Thymus (tissue), 11 donors: ENCODE results near the gene CCDC134. TPM values are rescaled to one million over a fixed set of nuclear protein-coding genes. Genes with fewer than 3 reads are reported as not detected.
A peak's percentile ranks its signal among the peaks of the same experiment; 100 is the strongest.

Source experiments
- DNase-seq, 9 donors: peaks; one replicate each; pipeline ENCODE4 v3.0.0-alpha.2; 2013; ENCODE audit warnings: low spot score in 9 of 9, low read depth in 6 of 9, missing footprints in 1 of 9
- H3K27ac ChIP-seq, 2 donors: one replicate each; pipeline ENCODE4 v1.5.1; 2013; ENCODE audit warnings: control low read depth in 1 of 2, low read depth in 1 of 2, low read length in 1 of 2, mild to moderate bottlenecking in 1 of 2, moderate library complexity in 1 of 2
- H3K27me3 ChIP-seq, 2 donors: one replicate each; pipeline ENCODE4 v1.5.1; 2013; ENCODE audit warnings: low read length in 1 of 2; ENCODE audit not compliant: control insufficient read depth in 2 of 2, insufficient read depth in 1 of 2
- H3K36me3 ChIP-seq, 2 donors: one replicate each; pipeline ENCODE4 v1.5.1; 2013; ENCODE audit warnings: low read length in 1 of 2, mild to moderate bottlenecking in 1 of 2, moderate library complexity in 1 of 2; ENCODE audit not compliant: control insufficient read depth in 2 of 2, insufficient read depth in 2 of 2
- H3K4me1 ChIP-seq, 2 donors: one replicate each; pipeline ENCODE4 v1.5.1; 2013; ENCODE audit warnings: low read length in 2 of 2; ENCODE audit not compliant: control insufficient read depth in 2 of 2, insufficient read depth in 2 of 2
- H3K4me3 ChIP-seq, 2 donors: one replicate each; pipeline ENCODE4 v1.5.1; 2013; ENCODE audit warnings: low read length in 2 of 2, control low read depth in 1 of 2, mild to moderate bottlenecking in 1 of 2
- H3K9me3 ChIP-seq, 2 donors: one replicate each; pipeline ENCODE4 v1.5.1; 2013; ENCODE audit warnings: low read length in 1 of 2, mild to moderate bottlenecking in 1 of 2; ENCODE audit not compliant: control insufficient read depth in 2 of 2, insufficient read depth in 1 of 2
- WGBS: extraction: QIAGEN DNeasy Blood & Tissue Kit; methylation state at CpG from one replicate; pipeline ENCODE4 v1.1.7; 2013; 5-methylcytosine and 5-hydroxymethylcytosine counted together
- polyA plus RNA-seq: library from polyadenylated mRNA; stranded (reverse); fragments of 200-250 nt; gene quantifications from one replicate; pipeline ENCODE4 v1.2.3, GENCODE V29; 2013
- total RNA-seq: library from RNA; stranded (reverse); fragments of 120-200 nt; gene quantifications from one replicate; pipeline ENCODE4 v1.2.4, GENCODE V29; 2013
- donor health status: healthy.

The CCDC134 gene
- total and polyA plus RNA-seq, 2 donors, result 1.6 to 14.4 TPM

DNA sequence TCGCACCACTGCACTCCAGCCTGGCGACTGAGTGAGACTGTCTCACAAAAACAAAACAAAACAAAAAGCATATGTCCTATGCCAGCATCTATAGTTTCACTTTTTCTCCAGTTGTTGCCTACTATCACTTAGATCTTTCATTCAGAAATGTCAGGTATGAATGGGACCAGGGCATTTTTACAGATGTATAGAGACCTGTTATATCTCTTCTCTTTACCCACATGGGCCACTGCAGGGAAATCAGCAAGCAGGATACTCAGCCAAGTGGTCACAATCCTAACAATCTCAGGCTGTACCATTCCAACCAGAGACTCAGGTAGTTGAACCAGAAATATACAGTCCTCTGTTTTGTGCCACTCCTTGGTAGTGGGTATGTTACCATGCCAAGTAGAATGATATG lies 16.4 kb downstream of the CCDC134 start:
- Histone ChIP-seq H3K27ac (no peak overlapping the region), H3K27me3 (no peaks in the 10 kb centered on the region), H3K4me3 (no peak overlapping the region), H3K4me1 (no peaks in the 10 kb centered on the region), H3K9me3 (no peaks in the 10 kb centered on the region), H3K36me3 (peaks cover 45 to 58% of the 10 kb centered on the region in 2 donors)
- 99% methylated on average over 2 of the region's 2 CpGs for WGBS
- no peak for DNase-seq

DNA sequence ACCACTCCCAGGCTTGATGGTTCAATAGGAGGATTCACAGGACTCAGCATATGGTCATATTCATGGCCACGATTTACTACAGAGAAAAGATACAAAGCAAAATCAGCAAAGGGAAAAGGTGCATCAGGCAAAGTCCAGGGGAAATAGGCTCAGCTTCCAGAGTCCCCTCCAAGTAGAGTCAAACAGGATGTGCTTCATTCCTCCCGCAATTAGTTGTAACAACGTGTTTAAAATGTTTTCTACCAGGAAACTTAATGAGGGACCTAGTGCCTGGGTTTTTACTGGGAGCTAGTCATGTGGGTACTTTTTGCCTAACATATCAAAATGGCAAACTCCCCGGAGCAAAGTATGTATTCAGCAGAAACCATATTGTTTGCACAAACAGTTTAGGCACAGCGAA lies 17.5 kb downstream of the CCDC134 start:
- DNase-seq, result no peak
- Histone ChIP-seq H3K27ac (no peak overlapping the region), H3K4me3 (no peak overlapping the region), H3K9me3 (no peaks in the 10 kb centered on the region), H3K4me1 (no peaks in the 10 kb centered on the region), H3K36me3 (peaks cover 41 to 59% of the 10 kb centered on the region in 2 donors), H3K27me3 (no peaks in the 10 kb centered on the region)
- 98% methylated on average over 5 of the region's 5 CpGs for WGBS

DNA sequence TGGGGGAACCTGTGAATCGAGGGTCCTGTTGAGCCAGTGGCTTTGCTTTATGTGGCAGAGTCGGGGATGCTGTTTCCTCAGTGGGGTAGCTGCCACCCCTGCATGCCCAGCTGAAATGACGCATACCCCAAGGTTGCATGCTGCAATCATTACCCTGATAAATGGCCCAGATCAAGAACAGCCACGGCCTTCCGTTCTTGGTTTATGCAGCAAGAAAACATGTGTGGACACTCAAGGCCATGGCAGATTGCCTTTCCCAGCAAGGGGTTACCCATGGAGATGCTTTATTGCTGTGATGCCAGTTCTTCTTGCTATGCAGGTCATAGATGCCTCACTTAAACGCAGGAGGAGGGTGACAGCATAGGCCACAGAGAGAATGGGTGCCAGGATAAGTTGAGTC lies 18.1 kb downstream of the CCDC134 start:
- over 99% methylated on average over 6 of the region's 6 CpGs for WGBS
- H3K4me3 ChIP-seq, result no peak overlapping the region
- H3K27ac ChIP-seq, result no peak overlapping the region
- DNase-seq, result no peak
- no peaks in the 10 kb centered on the region for H3K27me3 ChIP-seq
- no peaks in the 10 kb centered on the region for H3K9me3 ChIP-seq
- H3K36me3 ChIP-seq, result peaks cover 36 to 57% of the 10 kb centered on the region in 2 donors
- H3K4me1 ChIP-seq, result no peaks in the 10 kb centered on the region

DNA sequence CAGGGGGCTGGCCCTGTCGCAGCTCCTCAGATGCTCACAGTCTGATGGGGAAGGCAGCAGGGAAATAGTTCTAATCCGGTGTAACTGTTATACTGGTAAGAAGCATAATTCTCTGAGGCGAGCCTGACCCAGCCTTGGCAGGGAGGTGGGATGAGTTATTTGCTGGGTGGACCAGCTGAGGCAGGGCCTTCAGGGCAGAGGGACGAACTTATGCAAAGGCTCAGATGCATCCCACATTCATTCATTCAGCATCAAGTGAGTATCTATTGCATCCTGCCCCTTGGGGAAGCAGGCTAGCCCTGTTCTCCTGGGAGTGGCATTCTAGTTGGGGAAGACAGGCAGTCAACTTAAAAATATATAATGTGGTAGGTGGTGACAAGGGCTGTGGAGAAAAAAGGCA lies 18.8 kb downstream of the CCDC134 start:
- 99% methylated on average over 4 of the region's 4 CpGs for WGBS
- H3K36me3 ChIP-seq, result peaks cover 29 to 59% of the 10 kb centered on the region in 2 donors

DNA sequence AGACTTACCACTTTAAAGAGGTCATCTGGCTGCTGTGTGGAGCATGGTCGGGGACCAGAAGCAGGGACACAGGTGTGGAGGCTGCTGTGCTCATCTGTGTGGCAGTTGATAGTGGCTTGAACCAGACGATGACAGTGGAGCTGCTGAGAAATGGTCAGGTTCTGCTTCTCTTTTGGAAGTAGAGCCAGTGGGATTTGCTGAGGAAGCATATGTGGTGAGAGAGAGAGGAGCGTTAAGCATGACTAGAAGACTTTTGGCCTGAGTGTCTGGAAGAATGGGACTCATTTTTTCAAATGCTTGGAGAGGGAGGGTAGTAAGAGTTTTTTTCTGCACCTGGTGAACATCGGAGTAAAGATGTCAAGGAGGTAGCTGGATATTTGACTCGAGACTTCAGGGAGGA lies 20.0 kb downstream of the CCDC134 start:
- Histone ChIP-seq H3K27ac (no peak overlapping the region), H3K4me3 (no peak overlapping the region), H3K9me3 (no peaks in the 10 kb centered on the region), H3K4me1 (no peaks in the 10 kb centered on the region), H3K27me3 (no peaks in the 10 kb centered on the region), H3K36me3 (peaks cover 20 to 56% of the 10 kb centered on the region in 2 donors)
- DNase-seq, result no peak
- WGBS, result 94% methylated on average over 5 of the region's 5 CpGs

More for the DNA sequence above, 18.8 kb downstream of the CCDC134 start:
- no peak for DNase-seq
- H3K9me3 ChIP-seq, result no peaks in the 10 kb centered on the region
- no peaks in the 10 kb centered on the region for H3K4me1 ChIP-seq
- H3K4me3 ChIP-seq, result no peak overlapping the region
- H3K27ac ChIP-seq, result no peak overlapping the region
- H3K27me3 ChIP-seq, result no peaks in the 10 kb centered on the region

DNA sequence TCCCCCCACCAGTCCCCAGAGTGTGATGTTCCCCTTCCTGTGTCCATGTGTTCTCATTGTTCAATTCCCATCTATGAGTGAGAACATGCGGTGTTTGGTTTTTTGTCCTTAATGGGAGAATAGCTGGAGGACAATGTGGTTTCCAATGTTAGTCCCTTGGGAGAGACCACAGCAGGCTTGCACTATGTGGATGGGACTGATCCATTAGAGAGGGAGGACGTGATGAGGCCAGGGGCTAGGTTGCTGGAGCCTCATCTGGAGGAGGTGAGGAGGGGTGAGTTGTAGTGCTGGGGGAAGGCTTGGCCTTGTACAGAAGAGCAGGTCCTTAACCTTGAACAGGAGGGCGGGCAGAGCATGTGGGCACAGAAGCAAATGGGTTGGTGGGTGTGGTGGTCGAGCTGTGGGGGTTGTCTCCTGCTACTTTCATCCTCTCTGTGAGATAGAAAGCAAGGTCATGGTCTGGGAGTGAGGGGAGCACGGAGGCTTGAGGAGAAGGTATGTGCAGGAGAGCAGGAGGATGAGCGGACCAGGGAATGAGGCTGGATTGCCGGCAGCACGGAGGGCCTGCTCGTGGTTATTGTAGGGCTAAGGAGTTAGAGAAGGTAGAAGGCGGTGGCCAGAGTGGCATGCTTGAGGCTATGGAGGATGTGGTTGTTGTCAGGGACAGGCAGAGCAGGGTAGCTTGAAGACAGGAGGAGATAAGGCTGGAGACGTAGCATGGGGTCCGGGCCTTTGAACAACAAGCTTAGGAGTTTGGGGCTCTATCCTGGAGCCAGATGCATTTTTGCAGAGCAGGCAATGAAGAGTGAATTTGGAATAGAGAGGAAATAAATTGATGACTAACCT lies 21.2 kb downstream of the CCDC134 start:
- no peak overlapping the region for H3K4me3 ChIP-seq
- H3K4me1 ChIP-seq, result no peaks in the 10 kb centered on the region
- no peak overlapping the region for H3K27ac ChIP-seq
- H3K36me3 ChIP-seq, result peaks cover 25 to 58% of the 10 kb centered on the region in 2 donors
- WGBS, result 96% methylated on average over 12 of the region's 12 CpGs
- H3K27me3 ChIP-seq, result no peaks in the 10 kb centered on the region
- no peak for DNase-seq
- H3K9me3 ChIP-seq, result no peaks in the 10 kb centered on the region

DNA sequence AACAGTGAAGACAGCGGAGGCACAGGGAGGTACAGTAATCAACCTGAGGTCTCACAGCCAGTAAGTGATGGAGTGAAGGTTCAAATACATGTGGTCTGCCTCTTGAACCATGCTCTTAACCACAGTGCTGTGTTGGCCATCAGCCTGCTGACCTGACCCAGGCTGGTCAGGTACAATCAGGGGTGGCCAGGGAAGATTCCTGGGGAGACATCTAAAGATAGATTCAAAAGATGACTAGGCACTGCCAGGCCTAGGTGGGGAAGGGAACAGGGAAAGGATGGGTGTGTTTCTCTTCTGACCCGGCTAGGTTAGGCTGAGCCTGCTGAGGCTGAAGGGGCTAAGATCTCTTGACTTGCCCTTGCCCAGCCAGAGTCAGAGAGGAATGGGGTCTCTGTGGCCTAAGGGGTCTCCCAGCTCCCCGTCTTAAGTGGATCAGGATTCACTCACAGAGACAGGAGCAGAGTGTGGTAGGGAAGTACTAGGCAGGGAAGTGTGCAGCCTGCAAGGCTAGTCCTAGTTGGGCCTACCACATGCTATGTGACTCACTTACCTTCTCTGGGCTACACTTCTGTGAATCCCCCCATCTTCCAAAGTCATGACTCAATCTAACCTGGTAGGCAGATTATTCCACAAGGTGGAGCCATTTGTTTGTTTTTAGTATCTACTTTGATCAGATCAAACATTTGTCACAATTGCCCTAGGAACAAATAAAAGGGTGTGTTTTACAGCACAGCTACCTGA lies 22.0 kb downstream of the CCDC134 start:
- H3K36me3 ChIP-seq, result peaks cover 27 to 55% of the 10 kb centered on the region in 2 donors
- WGBS, result 93% methylated on average over 3 of the region's 3 CpGs
- H3K27ac ChIP-seq, result no peak overlapping the region

DNA sequence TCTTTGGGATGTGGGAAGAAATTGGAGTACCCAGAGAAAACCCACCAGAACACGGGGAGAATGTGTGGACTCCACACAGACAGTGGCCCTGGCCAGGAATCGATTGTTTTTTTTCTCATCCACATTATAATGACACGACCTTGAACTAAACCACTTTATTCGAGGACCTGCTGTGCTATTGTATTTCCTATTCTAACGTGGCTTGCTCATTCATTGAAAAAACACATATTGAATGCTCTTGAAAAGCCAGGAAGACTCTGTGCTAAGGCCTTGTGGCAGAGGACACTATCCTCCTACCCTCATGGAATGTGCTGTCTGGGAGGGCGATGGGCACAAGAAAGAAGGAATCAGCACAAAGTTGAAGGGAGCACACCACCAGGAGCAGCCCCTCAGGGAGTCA lies 23.3 kb downstream of the CCDC134 start:
- peaks cover 20 to 45% of the 10 kb centered on the region in 2 donors for H3K36me3 ChIP-seq

More for the DNA sequence above, 22.0 kb downstream of the CCDC134 start:
- Histone ChIP-seq H3K9me3 (no peaks in the 10 kb centered on the region), H3K4me3 (no peak overlapping the region), H3K4me1 (no peaks in the 10 kb centered on the region), H3K27me3 (no peaks in the 10 kb centered on the region)
- DNase-seq, result peak in 8 of 9 donors; percentile 55 to 86 (median 68)

DNA sequence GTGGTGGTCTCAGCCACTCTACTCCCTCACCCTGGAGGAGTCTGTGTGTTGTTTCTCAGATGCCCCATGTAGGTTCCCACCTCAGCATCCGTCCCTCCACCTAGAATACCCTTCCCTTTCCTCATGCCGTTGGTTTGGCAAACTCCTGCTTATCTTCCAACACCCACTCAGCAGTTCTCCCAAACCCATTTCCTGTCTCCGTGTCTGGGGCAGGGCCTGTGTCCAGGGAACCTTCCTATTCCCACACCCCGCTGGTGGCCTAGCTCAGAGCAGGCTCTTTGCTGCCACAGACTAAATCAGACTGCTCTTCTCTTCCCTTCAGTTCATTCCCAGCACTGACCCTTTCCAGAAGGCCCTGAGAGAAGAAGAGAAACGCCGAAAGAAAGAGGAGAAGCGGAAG lies 24.9 kb downstream of the CCDC134 start:
- H3K9me3 ChIP-seq, result peaks cover 0 to 4% of the 10 kb centered on the region in 2 donors
- H3K27ac ChIP-seq, result no peak overlapping the region
- H3K4me3 ChIP-seq, result no peak overlapping the region
- 94% methylated on average over 7 of the region's 7 CpGs for WGBS
- peaks cover 14 to 34% of the 10 kb centered on the region in 2 donors for H3K36me3 ChIP-seq
- H3K27me3 ChIP-seq, result no peaks in the 10 kb centered on the region
- no peak for DNase-seq
- H3K4me1 ChIP-seq, result no peaks in the 10 kb centered on the region

More for the DNA sequence above, 23.3 kb downstream of the CCDC134 start:
- Histone ChIP-seq H3K27ac (no peak overlapping the region), H3K4me3 (no peak overlapping the region), H3K27me3 (no peaks in the 10 kb centered on the region), H3K9me3 (no peaks in the 10 kb centered on the region), H3K4me1 (no peaks in the 10 kb centered on the region)
- DNase-seq, result no peak
- WGBS, result 98% methylated on average over 6 of the region's 6 CpGs
